H9 (cell line): ENCODE data around the gene PGLYRP3. TPM values are rescaled to one million over a fixed set of nuclear protein-coding genes. Genes with fewer than 3 reads are reported as not detected.

Experiments
- DNase-seq: peaks from one replicate; pipeline ENCODE4 v3.0.0-alpha.2; 2017
- H2AFZ ChIP-seq: one replicate; pipeline ENCODE4 v1.6.1; 2013; ENCODE audit warnings: mild to moderate bottlenecking, low read length, control low read depth, moderate library complexity
- H2AK5ac ChIP-seq: 2 replicates; pipeline ENCODE4 v1.6.1; 2013; ENCODE audit warnings: low read length, control low read depth, mixed read lengths; ENCODE audit not compliant: insufficient read length
- H2BK120ac ChIP-seq: one replicate; pipeline ENCODE4 v1.6.1; 2013; ENCODE audit warnings: low read depth, mild to moderate bottlenecking, low read length, control low read depth, inconsistent platforms; ENCODE audit not compliant: poor library complexity, severe bottlenecking
- H2BK12ac ChIP-seq: 2 replicates; pipeline ENCODE4 v1.6.1; 2013; ENCODE audit warnings: low read length, control low read depth, mixed read lengths, low read depth; ENCODE audit not compliant: insufficient read length
- H2BK15ac ChIP-seq: 2 replicates; pipeline ENCODE4 v1.6.1; 2013; ENCODE audit warnings: low read depth, low read length, control low read depth
- H2BK20ac ChIP-seq: one replicate; pipeline ENCODE4 v1.6.1; 2013; ENCODE audit warnings: low read depth, mild to moderate bottlenecking, low read length, control low read depth, inconsistent platforms; ENCODE audit not compliant: poor library complexity, severe bottlenecking
- H2BK5ac ChIP-seq: 2 replicates; pipeline ENCODE4 v1.6.1; 2013; ENCODE audit warnings: low read length, control low read depth, mixed read lengths; ENCODE audit not compliant: insufficient read length
- H3K14ac ChIP-seq: 2 replicates; pipeline ENCODE4 v1.6.1; 2013; ENCODE audit warnings: low read length, control low read depth; ENCODE audit not compliant: insufficient read depth
- H3K18ac ChIP-seq: 2 replicates; pipeline ENCODE4 v1.6.1; 2013; ENCODE audit warnings: low read depth, mild to moderate bottlenecking, mixed read lengths, low read length, control low read depth; ENCODE audit not compliant: insufficient read length
- H3K23ac ChIP-seq: 2 replicates; pipeline ENCODE4 v1.6.1; 2013; ENCODE audit warnings: low read length, control low read depth, mixed read lengths, low read depth; ENCODE audit not compliant: insufficient read length
- H3K23me2 ChIP-seq: 2 replicates; pipeline ENCODE4 v1.6.1; 2013; ENCODE audit warnings: low read depth, mild to moderate bottlenecking, mixed read lengths, low read length, control low read depth; ENCODE audit not compliant: insufficient read length, poor library complexity, severe bottlenecking
- H3K27ac ChIP-seq: 2 replicates; pipeline ENCODE4 v1.5.1; 2013; ENCODE audit warnings: low read length, control low read depth, mixed read lengths, low read depth; ENCODE audit not compliant: insufficient read length
- H3K27me3 ChIP-seq: 2 replicates; pipeline ENCODE4 v1.6.1; 2013; ENCODE audit warnings: low read length, control low read depth, inconsistent platforms; ENCODE audit not compliant: insufficient read depth
- H3K4ac ChIP-seq: 2 replicates; pipeline ENCODE4 v1.6.1; 2013; ENCODE audit warnings: low read depth, mild to moderate bottlenecking, control low read depth, inconsistent platforms, low read length, moderate library complexity
- H3K4me1 ChIP-seq: 2 replicates; pipeline ENCODE4 v1.6.1; 2013; ENCODE audit warnings: low read length, control low read depth, inconsistent platforms; ENCODE audit not compliant: insufficient read depth
- H3K4me2 ChIP-seq: 2 replicates; pipeline ENCODE4 v1.6.1; 2013; ENCODE audit warnings: low read length, control low read depth, mixed read lengths; ENCODE audit not compliant: insufficient read length, insufficient read depth
- H3K56ac ChIP-seq: 2 replicates; pipeline ENCODE4 v1.6.1; 2013; ENCODE audit warnings: low read depth, mild to moderate bottlenecking, mixed read lengths, low read length, control low read depth; ENCODE audit not compliant: insufficient read length
- H3K79me1 ChIP-seq: 2 replicates; pipeline ENCODE4 v1.6.1; 2013; ENCODE audit warnings: low read depth, mild to moderate bottlenecking, moderate library complexity, low read length, control low read depth, inconsistent platforms; ENCODE audit not compliant: insufficient read depth, poor library complexity, severe bottlenecking
- H3K79me2 ChIP-seq: 2 replicates; pipeline ENCODE4 v1.6.1; 2013; ENCODE audit warnings: low read length, control low read depth, inconsistent platforms; ENCODE audit not compliant: insufficient read depth
- H3K9ac ChIP-seq: 2 replicates; pipeline ENCODE4 v1.6.1; 2013; ENCODE audit warnings: low read length, control low read depth, mixed read lengths; ENCODE audit not compliant: insufficient read length; ENCODE audit errors: extremely low read depth
- H3K9me3 ChIP-seq: one replicate; pipeline ENCODE4 v1.6.1; 2013; ENCODE audit warnings: low read depth, low read length, inconsistent platforms; ENCODE audit not compliant: control insufficient read depth
- H3T11ph ChIP-seq: one replicate; pipeline ENCODE4 v1.6.1; 2013; ENCODE audit warnings: mild to moderate bottlenecking, low read length, control low read depth, inconsistent platforms
- H4K20me1 ChIP-seq: one replicate; pipeline ENCODE4 v1.6.1; 2013; ENCODE audit not compliant: control insufficient read depth, insufficient read length, insufficient read depth
- H4K5ac ChIP-seq: 2 replicates; pipeline ENCODE4 v1.6.1; 2013; ENCODE audit warnings: low read depth, mild to moderate bottlenecking, mixed read lengths, low read length, control low read depth; ENCODE audit not compliant: insufficient read length
- H4K8ac ChIP-seq: replicated peaks from 2 replicates; pipeline ENCODE4 v1.6.1; 2013; ENCODE audit warnings: low read length, control low read depth, mixed read lengths, low read depth; ENCODE audit not compliant: insufficient read length
- H4K91ac ChIP-seq: 2 replicates; pipeline ENCODE4 v1.6.1; 2013; ENCODE audit warnings: low read depth, mild to moderate bottlenecking, moderate library complexity, mixed read lengths, low read length, control low read depth; ENCODE audit not compliant: insufficient read length
- H3K27ac Mint-ChIP-seq, 3 experiments: 2 replicates in 2 of 3; 3 replicates in 1 of 3; pipeline ENCODE4 v1.8.0; 2020 to 2021; ENCODE audit warnings: mixed read lengths in 3 of 3, mild to moderate bottlenecking in 1 of 3, moderate library complexity in 1 of 3
- H3K27me3 Mint-ChIP-seq: 2 replicates; pipeline ENCODE4 v1.8.0; 2021; ENCODE audit warnings: low read depth, mild to moderate bottlenecking, moderate library complexity, mixed read lengths
- H3K36me3 Mint-ChIP-seq, 3 experiments: 2 replicates in 2 of 3; 3 replicates in 1 of 3; pipeline ENCODE4 v1.8.0; 2020 to 2021; ENCODE audit warnings: low read depth in 3 of 3, mixed read lengths in 3 of 3; ENCODE audit not compliant: insufficient read depth in 1 of 3
- H3K4me1 Mint-ChIP-seq, 2 experiments: 2 replicates each; pipeline ENCODE4 v1.8.0; 2020; ENCODE audit warnings: mixed read lengths in 2 of 2
- H3K4me3 Mint-ChIP-seq, 2 experiments: 2 replicates in 1 of 2; 3 replicates in 1 of 2; pipeline ENCODE4 v1.8.0; 2020 to 2021; ENCODE audit warnings: mild to moderate bottlenecking in 2 of 2, mixed read lengths in 2 of 2, moderate library complexity in 1 of 2
- H3K9me3 Mint-ChIP-seq, 2 experiments: 2 replicates in 1 of 2; 3 replicates in 1 of 2; pipeline ENCODE4 v1.8.0; 2020; ENCODE audit warnings: mild to moderate bottlenecking in 2 of 2, mixed read lengths in 2 of 2, moderate library complexity in 1 of 2
- CTCF ChIP-seq: fragments of 200-600 bp; sonication (generic); conservative IDR thresholded peaks from 3 replicates; pipeline ENCODE4 v1.8.0; 2021; ENCODE audit warnings: antibody characterized with exemption, mild to moderate bottlenecking
- WGBS: extraction: QIAGEN DNeasy Blood & Tissue Kit; methylation state at CpG from one replicate; pipeline ENCODE4 v1.1.7; 2013; ENCODE audit warnings: missing lambda C conversion rate, low lambda C conversion rate, mixed read lengths; ENCODE audit not compliant: insufficient read length; ENCODE audit errors: extremely low coverage; 5-methylcytosine and 5-hydroxymethylcytosine counted together
- total RNA-seq: library from RNA; stranded (reverse); gene quantifications from 2 replicates; pipeline ENCODE4 v1.2.1, GENCODE V29; 2021

Gene PGLYRP3
- total RNA-seq, 1 experiment from 2014 or later = not detected

GRCh38 chr1:153307221-153307600 lies 5.5 kb downstream of the PGLYRP3 start:
- H3K4ac ChIP-seq = no peak overlapping the region
- no peak overlapping the region for H2BK15ac ChIP-seq
- no peak overlapping the region for H2AK5ac ChIP-seq
- H3K9ac ChIP-seq = no peak overlapping the region
- H2AFZ ChIP-seq = no peak overlapping the region
- no peaks in the 10 kb centered on the region for H3K79me1 ChIP-seq
- no peaks in the 10 kb centered on the region for H4K20me1 ChIP-seq
- H3K27ac Mint-ChIP-seq = peak overlapping the region in 1 of 3 experiments; percentile 79; a peak in 1 of 7 replicates
- no peak overlapping the region for H4K8ac ChIP-seq
- no peaks in the 10 kb centered on the region for H3K27me3 ChIP-seq
- H3K9me3 ChIP-seq = no peaks in the 10 kb centered on the region
- peaks cover 0 to 11% of the 10 kb centered on the region in 2 experiments; a peak in 1 of 5 replicates for H3K9me3 Mint-ChIP-seq
- no peak overlapping the region for H2BK20ac ChIP-seq
- H3T11ph ChIP-seq = no peak overlapping the region
- H3K56ac ChIP-seq = no peak overlapping the region
- no peak for TF ChIP-seq CTCF
- WGBS = no CpG with 5 or more reads among the region's 10 CpGs
- H4K5ac ChIP-seq = no peak overlapping the region
- no peak overlapping the region for H3K18ac ChIP-seq
- no peak overlapping the region for H3K4me3 Mint-ChIP-seq
- H3K4me1 Mint-ChIP-seq = peaks cover 10 to 15% of the 10 kb centered on the region in 2 experiments
- no peaks in the 10 kb centered on the region; a peak in 1 of 7 replicates for H3K36me3 Mint-ChIP-seq
- H3K27me3 Mint-ChIP-seq = peaks cover 4% of the 10 kb centered on the region
- H3K23ac ChIP-seq = no peak overlapping the region
- no peaks in the 10 kb centered on the region for H3K79me2 ChIP-seq
- no peak overlapping the region for H3K4me2 ChIP-seq
- H2BK12ac ChIP-seq = no peak overlapping the region
- H3K23me2 ChIP-seq = no peaks in the 10 kb centered on the region
- no peak overlapping the region for H2BK5ac ChIP-seq
- no peaks in the 10 kb centered on the region; the same call in 1 of the 2 replicates for H3K4me1 ChIP-seq
- H2BK120ac ChIP-seq = no peak overlapping the region
- H3K27ac ChIP-seq = no peak overlapping the region
- no peak for DNase-seq
- H3K14ac ChIP-seq = no peak overlapping the region
- H4K91ac ChIP-seq = no peak overlapping the region
